OCI-M2 (cell line): ENCODE results near the gene POLQ.
"Not testable (repeated sequence)": the region's sequence is repeated elsewhere in the genome, so short reads cannot be mapped to it uniquely, and the experiment has no call there.

Experiments
- DNase-seq: peaks from one replicate; lab custom pipeline; 2025; ENCODE audit not compliant: unreplicated experiment; lab: John Stamatoyannopoulos, UW

Gene POLQ

DNA sequence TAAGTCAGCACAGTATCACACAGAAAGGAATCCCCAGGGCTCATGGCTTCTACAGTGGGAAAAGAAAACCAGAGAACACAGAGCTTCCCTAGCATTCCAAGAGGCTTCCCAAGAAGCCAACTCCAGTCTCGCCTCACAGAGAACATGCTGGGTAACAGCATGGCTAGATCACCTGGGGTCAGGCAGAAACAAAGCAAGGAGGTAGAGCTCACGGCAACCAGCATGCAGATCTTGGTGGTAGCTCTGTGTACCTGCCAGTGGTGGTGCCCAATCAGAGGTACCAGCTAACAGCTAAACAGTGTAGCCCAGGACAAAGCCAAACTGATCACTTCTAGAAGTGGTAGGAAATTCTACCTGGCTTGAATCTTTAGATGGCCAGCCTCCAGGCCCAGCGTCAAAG is 31.3 kb downstream of the POLQ start:
- DNase-seq = no peak

DNA sequence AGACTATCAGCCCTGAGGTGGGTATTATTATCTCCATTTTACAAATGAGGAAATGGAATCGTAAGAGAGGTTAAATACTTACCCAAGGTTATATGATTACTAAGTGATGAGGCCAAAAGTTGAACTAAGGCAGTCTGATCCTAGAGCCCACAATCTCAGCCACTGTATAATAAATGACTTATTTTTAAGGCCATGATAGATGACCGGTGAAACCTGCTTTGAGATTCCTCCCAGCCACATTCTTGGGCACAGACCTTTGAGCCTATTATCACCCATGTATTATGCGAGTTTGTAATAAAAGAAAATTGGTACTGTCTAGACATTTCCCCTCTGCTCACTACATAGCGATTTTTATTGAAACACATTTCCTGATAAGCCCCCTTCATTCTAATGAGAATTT is 37.4 kb downstream of the POLQ start:
- DNase-seq = no peak

DNA sequence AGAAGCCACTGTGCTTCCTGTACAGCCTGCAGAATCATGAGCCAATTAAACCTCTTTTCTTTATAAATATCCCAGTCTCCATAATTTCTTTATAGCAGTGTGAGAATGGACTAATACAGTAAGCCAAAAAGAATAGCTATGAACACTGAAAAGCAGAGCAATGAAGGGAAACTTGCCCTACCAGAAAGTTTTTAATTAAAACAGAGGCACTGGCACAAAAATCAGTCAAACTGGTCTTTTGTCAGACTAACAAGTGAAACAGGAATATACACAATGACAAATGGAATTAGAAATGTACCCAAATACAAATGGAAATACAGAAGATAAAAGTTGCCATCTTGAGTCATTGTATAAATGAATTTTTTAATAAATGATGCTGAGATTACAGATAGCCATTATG is 40.5 kb downstream of the POLQ start:
- no peak for DNase-seq

DNA sequence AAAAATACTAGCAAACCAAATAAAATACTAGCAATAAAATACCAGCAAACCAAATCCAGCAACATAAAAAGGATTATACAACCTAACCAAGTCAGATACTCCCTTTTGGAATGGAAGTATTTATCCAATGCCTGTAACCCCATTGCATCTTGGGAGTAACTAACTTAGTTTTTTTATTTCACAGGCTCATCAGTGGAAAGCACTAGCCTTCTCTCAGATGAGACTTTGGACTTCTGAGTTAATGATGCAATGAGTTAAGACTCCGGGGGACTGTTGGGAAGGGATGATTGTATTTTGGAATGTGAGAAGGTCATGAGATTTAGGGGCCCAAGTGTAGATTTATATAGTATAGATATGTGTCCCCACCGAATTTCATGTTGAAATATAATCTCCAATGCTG is 41.2 kb downstream of the POLQ start:
- no peak for DNase-seq

DNA sequence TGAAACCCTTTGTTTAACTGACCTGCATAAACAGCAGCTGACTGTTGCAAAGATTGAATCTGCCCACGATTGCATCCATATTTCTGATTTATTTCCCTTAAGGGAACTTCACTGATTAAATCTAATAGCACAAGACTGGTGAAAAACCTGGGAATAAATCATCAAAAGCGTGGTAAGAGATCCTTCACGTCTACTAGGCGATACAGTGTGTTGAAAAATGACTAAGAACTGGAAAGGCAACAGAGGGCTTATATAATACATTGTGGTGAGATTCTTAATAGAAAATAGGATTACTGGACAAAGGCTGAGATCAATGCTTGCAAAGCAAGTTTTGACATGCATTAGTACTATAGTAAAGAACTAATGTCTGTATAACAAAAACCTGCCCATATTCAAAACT is 49.0 kb downstream of the POLQ start:
- DNase-seq = no peak

DNA sequence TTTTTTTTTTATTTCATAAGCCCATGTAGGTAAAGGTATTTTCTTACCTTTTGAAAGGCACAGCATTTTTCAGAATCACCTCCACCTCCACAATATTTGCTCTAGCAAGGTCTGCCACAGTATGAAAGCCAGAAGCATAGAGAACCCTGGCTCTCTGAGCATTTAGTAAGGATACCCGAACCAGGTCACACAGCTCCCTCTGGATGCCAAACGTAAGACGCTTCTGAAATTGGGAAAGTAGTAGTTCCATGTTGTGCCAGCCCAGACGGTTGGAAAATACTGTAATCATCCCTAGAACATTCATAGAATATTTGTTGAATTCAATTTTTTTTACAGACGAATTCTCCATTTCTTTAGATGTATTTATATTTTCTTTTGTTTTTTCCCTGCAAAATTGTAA is 52.4 kb downstream of the POLQ start:
- no peak for DNase-seq

DNA sequence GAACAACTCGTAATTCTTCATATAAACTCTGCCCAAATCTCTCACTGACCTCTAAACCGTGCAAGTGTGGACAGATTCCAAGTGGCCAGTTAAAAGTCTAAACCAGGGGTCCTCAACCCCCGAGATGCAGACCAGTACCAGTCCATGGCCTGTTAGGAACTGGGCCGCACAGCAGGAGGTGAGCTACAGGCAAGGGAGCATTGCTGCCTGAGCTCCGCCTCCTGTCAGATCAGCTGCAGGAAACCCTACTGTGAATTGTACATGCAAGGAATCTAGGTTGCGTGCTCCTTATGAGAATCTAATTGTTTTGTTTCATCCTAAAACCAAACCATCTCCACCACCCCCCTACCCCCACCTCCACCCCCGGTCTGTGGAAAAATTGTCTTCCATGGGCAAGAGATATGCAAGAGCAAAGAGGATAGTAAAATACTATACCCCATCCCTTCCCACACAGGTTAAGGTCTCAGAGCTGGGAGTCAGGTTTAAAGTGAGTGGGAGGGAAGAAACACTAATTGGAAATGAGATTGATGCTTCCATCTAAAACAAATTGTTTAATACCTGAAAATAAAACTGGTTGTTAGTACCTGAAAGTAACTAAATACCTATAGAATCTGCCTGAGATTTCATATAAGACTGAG is 54.0 kb downstream of the POLQ start:
- no peak for DNase-seq

DNA sequence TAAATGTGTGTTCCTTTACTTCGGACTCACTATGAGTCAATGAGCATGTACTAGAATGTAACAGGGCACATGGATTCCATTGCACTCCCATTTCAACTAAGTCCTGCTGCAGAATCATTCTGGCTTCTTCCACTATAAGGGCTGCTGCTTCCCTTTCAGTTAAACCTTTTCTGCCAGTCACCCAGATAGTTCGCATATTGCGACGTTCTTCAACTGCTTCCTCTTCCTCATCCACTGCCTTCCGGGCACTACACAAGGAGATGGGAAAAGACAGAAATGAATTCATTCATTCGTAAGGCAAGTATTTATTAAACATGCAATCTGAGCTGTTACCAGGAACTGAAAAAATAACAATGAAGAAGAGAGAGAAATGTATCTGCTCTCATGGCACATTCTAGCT is 55.6 kb downstream of the POLQ start:
- DNase-seq = no peak

DNA sequence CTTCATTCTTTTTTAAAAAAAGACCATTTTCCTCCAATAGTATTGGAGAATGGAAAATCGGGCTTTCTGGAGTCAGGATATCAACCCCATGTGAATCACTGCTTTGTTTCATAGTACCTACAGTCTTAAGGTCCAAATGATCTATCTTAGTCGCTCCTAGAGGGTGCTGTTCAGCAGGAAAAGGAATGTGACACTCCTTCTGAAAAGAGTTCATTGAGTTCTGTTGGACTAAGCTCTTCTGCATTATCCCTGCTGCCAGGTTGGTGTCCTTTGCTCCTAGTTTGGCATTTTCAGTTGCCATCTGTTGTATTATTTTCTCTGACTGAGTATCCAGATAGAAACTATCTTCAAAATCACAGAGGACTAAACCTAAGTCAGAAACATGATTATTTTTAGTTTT is 57.2 kb downstream of the POLQ start:
- DNase-seq = no peak

DNA sequence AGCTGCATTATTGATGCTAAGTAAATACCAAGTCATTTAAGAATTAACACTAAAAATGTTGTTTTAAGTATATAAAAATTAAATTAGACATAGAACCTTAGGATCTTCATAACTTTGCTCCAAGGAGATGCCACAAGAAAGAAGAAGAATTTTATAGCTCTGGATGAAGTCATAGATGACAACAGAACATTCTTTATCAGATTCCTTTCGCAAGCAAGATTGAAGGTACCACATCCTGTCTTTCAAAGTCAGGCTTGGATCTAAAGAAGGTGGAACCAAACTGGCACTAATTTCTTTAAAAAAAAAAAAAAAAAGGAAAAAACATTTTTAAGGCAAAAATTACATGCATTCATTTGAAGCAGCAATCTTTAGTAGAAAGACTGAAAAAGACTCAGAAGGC is 62.5 kb downstream of the POLQ start:
- DNase-seq = no peak

DNA sequence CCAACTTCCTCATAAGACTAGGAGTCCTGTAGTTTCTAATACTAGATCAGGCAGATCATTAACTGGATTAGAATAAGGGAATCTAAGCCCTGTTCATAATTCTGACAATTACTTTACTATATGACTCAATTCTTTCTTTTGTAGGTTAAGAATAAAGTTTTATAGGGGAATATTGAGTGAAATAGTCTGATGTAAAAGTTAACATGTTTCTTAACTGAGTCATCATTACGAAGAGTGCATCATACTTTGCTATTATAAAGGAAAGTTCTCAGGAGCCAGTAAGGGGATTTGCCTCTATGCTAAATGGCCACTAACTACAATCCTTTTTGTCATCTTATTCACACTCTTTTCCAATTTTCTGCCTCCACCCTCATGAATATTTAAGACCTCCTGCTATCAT is 63.1 kb downstream of the POLQ start:
- no peak for DNase-seq

DNA sequence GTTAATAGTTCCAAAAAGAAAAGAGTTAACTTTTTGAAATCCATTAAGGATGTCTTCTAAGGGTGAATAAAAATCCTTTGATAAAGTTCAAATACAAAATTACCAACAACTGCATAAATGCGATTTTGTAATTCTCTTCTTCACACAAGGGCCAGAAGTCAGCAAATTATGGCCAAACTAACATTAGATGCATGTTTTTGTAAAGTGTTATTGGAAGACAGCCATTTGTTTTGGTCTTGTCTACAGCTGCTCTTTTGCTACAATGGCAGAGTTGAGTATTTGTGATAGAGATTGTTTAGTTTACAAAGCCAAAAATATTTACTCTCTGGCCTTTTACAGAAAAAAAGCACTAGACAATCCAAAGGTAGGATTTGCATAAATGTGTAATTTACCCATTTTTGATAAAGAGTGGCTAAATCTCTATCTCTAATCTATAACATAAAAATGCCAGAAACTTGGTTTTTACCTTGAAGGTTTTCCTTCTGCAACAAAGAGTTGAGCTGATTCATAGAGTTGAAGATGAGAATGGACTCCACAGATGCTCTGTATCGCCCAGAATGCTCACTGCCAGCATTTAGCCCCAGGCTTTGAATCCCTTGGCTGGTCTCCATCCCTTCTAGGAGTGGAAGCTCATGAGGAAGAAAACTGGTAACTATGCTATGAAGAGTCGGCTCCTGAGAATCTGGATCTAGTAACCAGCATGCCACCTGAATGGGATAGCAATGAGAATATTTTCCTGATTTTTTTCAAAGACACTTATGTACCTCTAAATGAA is 64.5 kb downstream of the POLQ start:
- DNase-seq = no peak

DNA sequence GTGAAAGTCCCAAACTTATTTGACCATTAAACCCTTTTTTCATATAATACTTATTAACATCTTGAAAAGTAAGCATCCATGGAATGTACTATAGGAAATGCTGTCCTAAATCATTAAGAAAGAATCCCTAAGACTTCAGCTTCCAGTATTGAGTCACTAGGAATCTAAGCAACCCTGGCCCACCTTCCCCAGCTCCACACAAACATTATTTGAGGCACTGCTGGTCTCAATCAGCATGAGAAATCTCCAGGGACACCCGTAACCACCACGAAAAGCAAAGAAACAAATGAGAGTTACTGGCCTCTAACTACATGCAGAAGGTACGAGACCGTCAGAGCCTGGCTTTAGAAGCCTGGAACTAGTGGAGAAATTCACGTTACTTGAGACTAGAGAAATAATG is 68.2 kb downstream of the POLQ start:
- no peak for DNase-seq

DNA sequence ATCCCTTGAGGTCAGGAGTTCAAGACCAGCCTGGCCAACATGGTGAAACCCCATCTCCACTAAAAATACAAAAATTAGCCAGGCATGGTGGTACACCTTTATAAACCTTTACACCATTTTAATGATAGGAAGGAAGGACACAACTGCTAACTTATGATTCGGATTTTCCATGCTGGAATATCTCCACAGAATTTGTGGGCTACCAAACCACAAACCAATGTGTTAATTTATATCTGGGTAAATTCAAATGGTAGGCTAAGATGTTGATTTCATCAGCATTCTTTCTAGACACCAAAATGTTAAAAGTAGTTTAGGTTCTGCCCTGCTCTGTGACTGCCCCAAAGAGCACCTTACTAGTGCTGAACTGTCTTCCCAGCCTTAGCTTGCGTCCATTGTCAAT is 72.8 kb downstream of the POLQ start:
- no peak for DNase-seq

DNA sequence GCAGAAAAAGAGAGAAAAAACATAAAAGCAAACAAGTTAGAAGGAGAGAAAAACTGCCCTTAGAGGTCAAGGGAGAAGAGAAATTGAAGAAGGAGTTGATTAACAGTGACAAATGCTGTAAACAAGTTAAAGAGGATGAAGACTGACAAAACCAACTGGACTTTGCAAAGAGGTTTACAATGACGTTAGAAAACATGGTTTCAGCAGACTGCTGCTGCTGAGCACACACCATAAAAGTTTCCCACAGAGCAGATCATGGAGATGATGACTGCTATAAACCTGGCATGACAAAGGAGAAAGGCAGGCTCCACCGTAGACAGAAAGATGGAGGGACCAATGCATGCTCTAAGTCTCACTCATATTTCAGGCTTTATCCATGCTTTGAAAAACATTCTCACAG is 78.7 kb downstream of the POLQ start:
- DNase-seq = no peak

DNA sequence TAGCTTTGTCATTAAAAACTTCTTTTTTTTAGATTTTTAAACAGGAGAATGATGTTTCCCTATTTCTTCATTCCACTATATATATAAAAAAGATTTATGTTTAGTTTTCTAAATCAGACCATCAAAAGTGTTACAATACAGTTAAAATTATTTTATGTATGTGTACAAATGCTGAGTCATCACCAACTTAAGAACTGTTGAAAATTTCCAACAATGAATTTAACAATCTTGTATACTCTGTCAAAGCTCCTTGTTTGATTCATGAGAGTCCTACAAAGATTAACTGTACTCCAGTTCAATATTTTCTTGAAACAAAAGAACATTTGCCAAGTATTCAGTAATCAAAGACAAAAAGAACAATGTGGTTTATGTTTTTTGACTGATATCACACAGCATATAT is 82.0 kb downstream of the POLQ start:
- DNase-seq = no peak

DNA sequence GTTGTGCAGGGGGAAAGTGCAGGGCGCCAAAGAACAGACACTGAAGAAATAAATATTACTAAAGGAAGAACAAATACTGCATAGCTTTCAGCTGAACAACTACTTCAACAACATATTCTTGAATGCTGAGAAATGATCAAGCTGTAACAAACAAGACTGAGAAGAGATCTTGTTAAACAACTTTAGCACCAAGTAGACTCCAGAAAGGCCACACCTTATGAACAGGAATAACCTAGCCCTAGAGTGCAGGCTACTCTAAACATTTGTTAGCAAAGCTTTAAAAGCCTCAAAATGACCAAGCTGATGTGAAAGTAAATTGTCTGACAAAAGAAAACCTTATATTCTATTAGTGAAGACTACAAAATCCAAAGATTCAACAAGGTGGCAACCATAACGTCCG is 83.2 kb downstream of the POLQ start:
- no peak for DNase-seq

DNA sequence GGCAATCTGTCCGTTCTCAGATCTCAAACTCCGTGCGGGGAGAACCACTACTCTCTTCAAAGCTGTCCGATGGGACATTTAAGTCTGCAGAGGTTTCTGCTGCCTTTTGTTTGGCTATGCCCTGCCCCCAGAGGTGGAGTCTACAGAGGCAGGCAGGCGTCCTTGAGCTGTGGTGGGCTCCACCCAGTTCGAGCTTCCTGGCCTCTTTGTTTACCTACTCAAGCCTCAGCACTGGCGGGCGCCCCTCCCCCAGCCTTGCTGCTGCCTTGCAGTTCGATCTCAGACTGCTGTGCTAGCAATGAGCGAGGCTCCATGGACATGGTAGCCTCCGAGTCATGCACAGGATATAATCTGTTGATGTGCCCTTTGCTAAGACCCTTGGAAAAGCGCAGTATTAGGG is 94.0 kb downstream of the POLQ start:
- DNase-seq = not testable (repeated sequence)

DNA sequence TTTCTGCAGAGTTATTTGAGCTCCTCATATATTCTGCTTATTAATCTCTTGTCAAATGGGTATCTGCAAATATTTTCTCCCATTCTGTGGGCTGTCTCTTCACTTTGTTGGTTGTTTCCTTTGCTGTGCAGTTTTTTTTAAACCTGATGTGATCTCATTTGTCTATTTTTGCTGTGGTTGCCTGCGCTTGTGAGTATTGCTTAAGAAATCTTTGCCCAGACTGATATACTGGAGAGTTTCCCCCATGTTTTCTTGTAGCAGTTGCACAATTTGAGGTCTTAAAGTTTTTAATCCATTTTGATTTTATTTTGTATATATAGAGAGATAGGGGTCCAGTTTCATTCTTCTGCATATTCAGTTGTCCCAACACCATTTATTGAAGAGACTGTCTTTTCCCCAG is 102.3 kb downstream of the POLQ start:
- DNase-seq = no peak

DNA sequence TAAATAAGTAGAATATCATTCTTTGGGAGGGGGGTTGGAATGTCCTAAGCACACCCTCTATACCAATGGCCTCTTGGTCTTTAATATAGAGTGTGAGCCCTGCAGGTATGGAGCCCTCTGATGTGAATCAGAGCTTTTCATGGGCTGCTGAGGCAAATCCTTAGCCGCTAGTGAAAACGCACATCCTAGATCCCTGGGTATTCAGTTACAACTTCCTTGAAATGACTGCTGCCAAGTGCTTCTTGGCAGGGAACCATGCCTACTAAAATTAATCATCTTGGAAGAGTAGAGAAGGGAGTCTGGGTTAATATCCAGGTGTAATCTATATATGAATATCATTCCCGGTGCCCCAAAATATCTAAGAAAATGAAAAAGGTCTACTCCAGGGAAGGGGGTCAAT is 109.1 kb downstream of the POLQ start:
- no peak for DNase-seq

DNA sequence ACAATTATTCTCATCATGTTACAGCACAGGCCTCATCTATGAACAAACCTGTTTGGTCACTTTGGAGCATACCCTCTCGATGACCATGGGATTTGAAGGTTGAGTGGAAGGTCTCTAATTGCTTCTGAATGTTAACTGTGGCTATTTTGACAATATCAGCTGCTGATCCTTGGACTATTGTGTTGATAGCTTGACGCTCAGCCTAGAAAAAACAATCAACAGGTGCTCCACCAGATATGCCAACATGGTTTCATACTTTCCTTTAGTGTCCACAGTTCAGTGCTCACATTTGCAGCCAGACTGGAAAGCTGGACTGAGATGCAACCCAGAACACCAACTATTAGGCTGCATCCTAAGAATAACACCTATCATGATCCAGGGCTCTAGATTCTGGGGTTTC is 109.7 kb downstream of the POLQ start:
- DNase-seq = no peak

DNA sequence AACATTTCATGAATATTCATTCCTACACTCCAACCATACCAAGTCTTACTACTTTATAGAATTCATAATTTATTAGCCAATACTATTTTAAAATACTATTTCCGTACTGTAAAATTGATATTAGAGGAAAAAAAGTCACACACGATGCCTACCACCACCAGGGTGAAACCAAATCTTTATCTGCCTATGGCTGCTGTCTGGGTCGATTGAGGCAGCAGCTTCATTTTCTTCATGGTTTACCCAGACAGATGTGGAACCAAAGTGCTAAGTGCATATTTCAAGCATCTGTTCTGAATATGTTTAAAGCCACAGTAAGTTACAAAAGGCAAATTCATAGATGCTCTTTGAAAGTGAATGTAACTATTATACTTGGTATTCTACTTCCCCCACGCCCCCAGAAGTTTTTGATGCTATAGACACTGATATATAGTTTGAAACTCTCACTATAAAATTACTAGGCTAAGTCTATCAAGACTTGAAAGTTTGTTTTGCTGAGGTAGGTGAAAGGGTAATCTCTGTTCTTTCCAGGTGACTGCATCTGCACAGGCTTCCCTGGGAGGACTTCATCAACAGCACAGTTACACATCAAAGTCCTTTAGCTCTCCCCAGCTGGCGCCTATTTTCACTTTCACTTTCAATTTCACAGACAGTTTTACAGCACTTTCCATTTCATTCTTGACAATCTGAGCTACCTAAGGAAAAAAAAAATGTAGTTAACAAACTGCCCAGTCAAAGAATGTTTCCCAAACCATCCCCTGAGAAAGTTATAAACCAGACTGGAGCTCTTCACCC is 113.9 kb downstream of the POLQ start:
- no peak for DNase-seq
